HG03280 (cell line): Measurements from ENCODE around the gene CCDC102A.

Source experiments
- ATAC-seq: cut with Tn5 transposase; IDR thresholded peaks from one replicate; pipeline ENCODE4 v1.9.1; 2021; ENCODE audit warnings: mild to moderate bottlenecking, moderate library complexity; ENCODE audit not compliant: unreplicated experiment

The CCDC102A gene

GRCh38 chr16:57522960-57523359 lies 13.4 kb downstream of the CCDC102A start:
- no peak for ATAC-seq

GRCh38 chr16:57519796-57520360 lies 16.5 kb downstream of the CCDC102A start:
- peak; percentile 79 for ATAC-seq

- ATAC-seq, result no peak
These were observed 17.4 kb downstream of the CCDC102A start for GRCh38 chr16:57518922-57519321.

GRCh38 chr16:57518520-57518919 lies 17.9 kb downstream of the CCDC102A start:
- ATAC-seq, result no peak

GRCh38 chr16:57517397-57518367 lies 18.7 kb downstream of the CCDC102A start:
- no peak for ATAC-seq

GRCh38 chr16:57516773-57517172 lies 19.6 kb downstream of the CCDC102A start:
- ATAC-seq, result no peak

GRCh38 chr16:57516176-57516725 lies 20.1 kb downstream of the CCDC102A start:
- ATAC-seq, result no peak

- no peak for ATAC-seq
These were observed 21.4 kb downstream of the CCDC102A start for GRCh38 chr16:57514791-57515600.

GRCh38 chr16:57514371-57514770 lies 22.0 kb downstream of the CCDC102A start:
- ATAC-seq, result no peak

GRCh38 chr16:57513371-57514102 lies 22.8 kb downstream of the CCDC102A start:
- no peak for ATAC-seq

- ATAC-seq, result no peak
These were observed 23.9 kb downstream of the CCDC102A start for GRCh38 chr16:57512296-57513001.

- ATAC-seq, result no peak
These were observed 26.1 kb downstream of the CCDC102A start for GRCh38 chr16:57510016-57510871.

- no peak for ATAC-seq
These were observed 27.0 kb downstream of the CCDC102A start for GRCh38 chr16:57509231-57509923.

GRCh38 chr16:57508035-57508425 lies 28.3 kb downstream of the CCDC102A start:
- ATAC-seq, result no peak

- no peak for ATAC-seq
These were observed 29.0 kb downstream of the CCDC102A start for GRCh38 chr16:57507136-57508034.

- no peak for ATAC-seq
These were observed 31.2 kb downstream of the CCDC102A start for GRCh38 chr16:57505169-57505568.

- ATAC-seq, result no peak
These were observed 31.9 kb downstream of the CCDC102A start for GRCh38 chr16:57504491-57504890.
